ENCODE results near the gene IL1B.

IL1B gene

GRCh38 chr2:112805542-112805941 is 31.0 kb downstream of the IL1B start:
- DNase-seq (ENCODE audit: low read depth, low spot score), result no peak
- Histone ChIP-seq H3K4me1 (ENCODE audit: control insufficient read depth, insufficient read depth, low read length) (no peaks in the 10 kb centered on the region), H3K36me3 (ENCODE audit: control insufficient read depth, insufficient read depth, low read length) (no peaks in the 10 kb centered on the region), H3K27ac (ENCODE audit: low read length) (no peak overlapping the region), H3K27me3 (ENCODE audit: control insufficient read depth, insufficient read depth, low read length) (no peaks in the 10 kb centered on the region), H3K9me3 (ENCODE audit: control insufficient read depth, insufficient read depth, low read length) (no peaks in the 10 kb centered on the region), H3K4me3 (ENCODE audit: low read length) (no peak overlapping the region)
- no CpG with 5 or more reads among the region's 11 CpGs for WGBS (ENCODE audit: insufficient coverage, insufficient read length)

GRCh38 chr2:112803691-112804521 is 32.7 kb downstream of the IL1B start:
- no peaks in the 10 kb centered on the region for H3K4me1 ChIP-seq (ENCODE audit: control insufficient read depth, insufficient read depth, low read length)
- no CpG with 5 or more reads among the region's 5 CpGs for WGBS (ENCODE audit: insufficient coverage, insufficient read length)
- no peaks in the 10 kb centered on the region for H3K27me3 ChIP-seq (ENCODE audit: control insufficient read depth, insufficient read depth, low read length)
- H3K4me3 ChIP-seq (ENCODE audit: low read length), result no peak overlapping the region
- no peaks in the 10 kb centered on the region for H3K36me3 ChIP-seq (ENCODE audit: control insufficient read depth, insufficient read depth, low read length)
- DNase-seq (ENCODE audit: low read depth, low spot score), result no peak
- no peaks in the 10 kb centered on the region for H3K9me3 ChIP-seq (ENCODE audit: control insufficient read depth, insufficient read depth, low read length)
- H3K27ac ChIP-seq (ENCODE audit: low read length), result no peak overlapping the region

GRCh38 chr2:112800881-112801583 is 35.5 kb downstream of the IL1B start:
- Histone ChIP-seq H3K9me3 (ENCODE audit: control insufficient read depth, insufficient read depth, low read length) (no peaks in the 10 kb centered on the region), H3K4me3 (ENCODE audit: low read length) (no peak overlapping the region), H3K4me1 (ENCODE audit: control insufficient read depth, insufficient read depth, low read length) (no peaks in the 10 kb centered on the region), H3K36me3 (ENCODE audit: control insufficient read depth, insufficient read depth, low read length) (no peaks in the 10 kb centered on the region), H3K27ac (ENCODE audit: low read length) (no peak overlapping the region), H3K27me3 (ENCODE audit: control insufficient read depth, insufficient read depth, low read length) (no peaks in the 10 kb centered on the region)
- no CpG with 5 or more reads among the region's 4 CpGs for WGBS (ENCODE audit: insufficient coverage, insufficient read length)
- DNase-seq (ENCODE audit: low read depth, low spot score), result no peak

- H3K4me1 ChIP-seq (ENCODE audit: control insufficient read depth, insufficient read depth, low read length), result 0 out of 2 replicates have a peak, but pooled peaks cover 1% of the 10 kb centered on the region
- no CpG with 5 or more reads among the region's 8 CpGs for WGBS (ENCODE audit: insufficient coverage, insufficient read length)
- H3K4me3 ChIP-seq (ENCODE audit: low read length), result no peak overlapping the region
- no peaks in the 10 kb centered on the region for H3K27me3 ChIP-seq (ENCODE audit: control insufficient read depth, insufficient read depth, low read length)
- no peaks in the 10 kb centered on the region for H3K36me3 ChIP-seq (ENCODE audit: control insufficient read depth, insufficient read depth, low read length)
- H3K9me3 ChIP-seq (ENCODE audit: control insufficient read depth, insufficient read depth, low read length), result no peaks in the 10 kb centered on the region
- no peak for DNase-seq (ENCODE audit: low read depth, low spot score)
- no peak overlapping the region for H3K27ac ChIP-seq (ENCODE audit: low read length)
Observed at GRCh38 chr2:112798979-112799975, 37.3 kb downstream of the IL1B start.

- no peak for DNase-seq (ENCODE audit: low read depth, low spot score)
- H3K4me1 ChIP-seq (ENCODE audit: control insufficient read depth, insufficient read depth, low read length), result peaks cover 3% of the 10 kb centered on the region; the same call in 1 of the 2 replicates
- no peak overlapping the region for H3K4me3 ChIP-seq (ENCODE audit: low read length)
- no CpG with 5 or more reads among the region's 1 CpG for WGBS (ENCODE audit: insufficient coverage, insufficient read length)
- H3K27ac ChIP-seq (ENCODE audit: low read length), result no peak overlapping the region
- no peaks in the 10 kb centered on the region for H3K36me3 ChIP-seq (ENCODE audit: control insufficient read depth, insufficient read depth, low read length)
- H3K27me3 ChIP-seq (ENCODE audit: control insufficient read depth, insufficient read depth, low read length), result no peaks in the 10 kb centered on the region
- H3K9me3 ChIP-seq (ENCODE audit: control insufficient read depth, insufficient read depth, low read length), result no peaks in the 10 kb centered on the region
Observed at GRCh38 chr2:112796486-112796885, 40.1 kb downstream of the IL1B start.

- Histone ChIP-seq H3K4me3 (ENCODE audit: low read length) (no peak overlapping the region), H3K9me3 (ENCODE audit: control insufficient read depth, insufficient read depth, low read length) (no peaks in the 10 kb centered on the region), H3K36me3 (ENCODE audit: control insufficient read depth, insufficient read depth, low read length) (no peaks in the 10 kb centered on the region), H3K27me3 (ENCODE audit: control insufficient read depth, insufficient read depth, low read length) (no peaks in the 10 kb centered on the region), H3K4me1 (ENCODE audit: control insufficient read depth, insufficient read depth, low read length) (peaks cover 4% of the 10 kb centered on the region; the same call in 1 of the 2 replicates), H3K27ac (ENCODE audit: low read length) (no peak overlapping the region)
- WGBS (ENCODE audit: insufficient coverage, insufficient read length), result no CpG with 5 or more reads among the region's 1 CpG
- DNase-seq (ENCODE audit: low read depth, low spot score), result no peak
Observed at GRCh38 chr2:112795774-112796173, 40.8 kb downstream of the IL1B start.

- Histone ChIP-seq H3K4me3 (ENCODE audit: low read length) (no peak overlapping the region), H3K4me1 (ENCODE audit: control insufficient read depth, insufficient read depth, low read length) (peaks cover 4% of the 10 kb centered on the region; the same call in 1 of the 2 replicates), H3K36me3 (ENCODE audit: control insufficient read depth, insufficient read depth, low read length) (no peaks in the 10 kb centered on the region), H3K27me3 (ENCODE audit: control insufficient read depth, insufficient read depth, low read length) (no peaks in the 10 kb centered on the region), H3K27ac (ENCODE audit: low read length) (no peak overlapping the region), H3K9me3 (ENCODE audit: control insufficient read depth, insufficient read depth, low read length) (no peaks in the 10 kb centered on the region)
- DNase-seq (ENCODE audit: low read depth, low spot score), result no peak
- no CpG with 5 or more reads among the region's 3 CpGs for WGBS (ENCODE audit: insufficient coverage, insufficient read length)
Observed at GRCh38 chr2:112794841-112795240, 41.7 kb downstream of the IL1B start.

GRCh38 chr2:112794131-112794733 is 42.3 kb downstream of the IL1B start:
- no peaks in the 10 kb centered on the region for H3K36me3 ChIP-seq (ENCODE audit: control insufficient read depth, insufficient read depth, low read length)
- DNase-seq (ENCODE audit: low read depth, low spot score), result no peak
- H3K4me1 ChIP-seq (ENCODE audit: control insufficient read depth, insufficient read depth, low read length), result peaks cover 4% of the 10 kb centered on the region; the same call in 1 of the 2 replicates
- H3K27ac ChIP-seq (ENCODE audit: low read length), result no peak overlapping the region
- H3K27me3 ChIP-seq (ENCODE audit: control insufficient read depth, insufficient read depth, low read length), result no peaks in the 10 kb centered on the region
- no peak overlapping the region for H3K4me3 ChIP-seq (ENCODE audit: low read length)
- WGBS (ENCODE audit: insufficient coverage, insufficient read length), result no CpG with 5 or more reads among the region's 5 CpGs
- H3K9me3 ChIP-seq (ENCODE audit: control insufficient read depth, insufficient read depth, low read length), result no peaks in the 10 kb centered on the region

- Histone ChIP-seq H3K4me1 (ENCODE audit: control insufficient read depth, insufficient read depth, low read length) (peaks cover 4% of the 10 kb centered on the region; the same call in 1 of the 2 replicates), H3K9me3 (ENCODE audit: control insufficient read depth, insufficient read depth, low read length) (no peaks in the 10 kb centered on the region), H3K27me3 (ENCODE audit: control insufficient read depth, insufficient read depth, low read length) (no peaks in the 10 kb centered on the region), H3K36me3 (ENCODE audit: control insufficient read depth, insufficient read depth, low read length) (no peaks in the 10 kb centered on the region), H3K27ac (ENCODE audit: low read length) (no peak overlapping the region), H3K4me3 (ENCODE audit: low read length) (no peak overlapping the region)
- DNase-seq (ENCODE audit: low read depth, low spot score), result no peak
- no CpG with 5 or more reads among the region's 3 CpGs for WGBS (ENCODE audit: insufficient coverage, insufficient read length)
Observed at GRCh38 chr2:112793449-112793978, 43.1 kb downstream of the IL1B start.
